Ascending aorta (tissue), 2 donors: ENCODE results near the gene PPP1R3C. TPM values are rescaled to one million over a fixed set of nuclear protein-coding genes. Genes with fewer than 3 reads are reported as not detected.

Experiments
- DNase-seq, 2 donors: peaks; one replicate each; pipeline ENCODE4 v3.0.0-alpha.2; 2019; ENCODE audit warnings: low spot score in 2 of 2
- H3K27ac ChIP-seq, 2 donors: fragments of 200-600 bp; sonication (generic); one replicate each; pipeline ENCODE4 v1.5.1; 2016 to 2017; ENCODE audit warnings: mild to moderate bottlenecking in 1 of 2
- H3K27me3 ChIP-seq: fragments of 200-600 bp; sonication (generic); one replicate; pipeline ENCODE4 v1.5.1; 2017
- H3K36me3 ChIP-seq, 2 donors: fragments of 200-600 bp; sonication (generic); one replicate each; pipeline ENCODE4 v1.5.1; 2016
- H3K4me1 ChIP-seq, 2 donors: fragments of 200-600 bp; sonication (generic); one replicate each; pipeline ENCODE4 v1.5.1; 2016 to 2017; ENCODE audit warnings: mild to moderate bottlenecking in 1 of 2
- H3K4me3 ChIP-seq, 2 donors: fragments of 200-600 bp; sonication (generic); one replicate each; pipeline ENCODE4 v1.5.1; 2016 to 2017; ENCODE audit warnings: mild to moderate bottlenecking in 1 of 2
- H3K9me3 ChIP-seq, 2 donors: fragments of 200-600 bp; sonication (generic); one replicate each; pipeline ENCODE4 v1.5.1; 2016
- intact Hi-C: fragments of 100-400 bp; cut with DNase I; formaldehyde crosslinking; loops from one replicate; pipeline ENCODE4 v1.15.1; 2023
- total RNA-seq: library from RNA; depleted of rRNA; stranded (reverse); fragments of >200 nt; gene quantifications from one replicate; pipeline ENCODE4 v1.1.0, GENCODE V29; 2016
- TF ChIP-seq, protein P1 (sequence below), 3 experiments: fragments of 200-600 bp in 2 of 3; fragments of 450-650 bp in 1 of 3; sonication (generic) in 2 of 3; IDR thresholded peaks; one replicate each; pipeline ENCODE4 v1.5.1; 2016 to 2019; ENCODE audit warnings: antibody characterized with exemption in 3 of 3, mild to moderate bottlenecking in 1 of 3, moderate library complexity in 1 of 3

The PPP1R3C gene
- total RNA-seq, 1 donor from 2014 or later, result 2.0 TPM

DNA sequence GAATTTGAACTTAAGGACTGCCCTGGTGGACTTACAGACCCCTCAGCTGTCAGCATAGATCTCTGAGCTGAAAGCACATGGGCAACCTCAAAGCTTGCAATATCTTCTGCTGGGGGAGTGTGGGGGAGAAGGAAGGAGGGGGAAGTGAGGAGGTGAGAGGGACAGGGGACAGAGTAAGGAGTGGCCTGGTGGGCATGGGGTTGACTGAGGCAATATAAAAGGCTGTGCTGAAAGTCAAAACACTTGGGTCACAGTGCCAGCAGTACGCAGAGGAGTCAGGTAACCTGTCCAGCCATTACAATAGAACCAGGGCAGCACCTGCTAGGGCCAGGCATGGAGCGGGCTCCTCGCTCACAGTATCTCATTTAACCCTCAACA, 43.2 kb downstream of the PPP1R3C start:
- TF ChIP-seq, protein P1, sequence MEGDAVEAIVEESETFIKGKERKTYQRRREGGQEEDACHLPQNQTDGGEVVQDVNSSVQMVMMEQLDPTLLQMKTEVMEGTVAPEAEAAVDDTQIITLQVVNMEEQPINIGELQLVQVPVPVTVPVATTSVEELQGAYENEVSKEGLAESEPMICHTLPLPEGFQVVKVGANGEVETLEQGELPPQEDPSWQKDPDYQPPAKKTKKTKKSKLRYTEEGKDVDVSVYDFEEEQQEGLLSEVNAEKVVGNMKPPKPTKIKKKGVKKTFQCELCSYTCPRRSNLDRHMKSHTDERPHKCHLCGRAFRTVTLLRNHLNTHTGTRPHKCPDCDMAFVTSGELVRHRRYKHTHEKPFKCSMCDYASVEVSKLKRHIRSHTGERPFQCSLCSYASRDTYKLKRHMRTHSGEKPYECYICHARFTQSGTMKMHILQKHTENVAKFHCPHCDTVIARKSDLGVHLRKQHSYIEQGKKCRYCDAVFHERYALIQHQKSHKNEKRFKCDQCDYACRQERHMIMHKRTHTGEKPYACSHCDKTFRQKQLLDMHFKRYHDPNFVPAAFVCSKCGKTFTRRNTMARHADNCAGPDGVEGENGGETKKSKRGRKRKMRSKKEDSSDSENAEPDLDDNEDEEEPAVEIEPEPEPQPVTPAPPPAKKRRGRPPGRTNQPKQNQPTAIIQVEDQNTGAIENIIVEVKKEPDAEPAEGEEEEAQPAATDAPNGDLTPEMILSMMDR (IDR thresholded peaks at IDR 0.05), result no peak
- H3K9me3 ChIP-seq, result no peaks in the 10 kb centered on the region
- H3K4me3 ChIP-seq, result no peak overlapping the region
- intact Hi-C loops, result loop anchor here (1.0 to 2.0 kb wide), 2 partner anchors 19 to 44 kb away; partner anchors contain the start of gene PPP1R3C
- DNase-seq, result no peak
- peaks cover 39 to 71% of the 10 kb centered on the region in 2 donors for H3K4me1 ChIP-seq
- H3K27ac ChIP-seq, result peak overlapping the region; percentile 93 to 97
- H3K36me3 ChIP-seq, result no peaks in the 10 kb centered on the region
- H3K27me3 ChIP-seq, result no peaks in the 10 kb centered on the region

DNA sequence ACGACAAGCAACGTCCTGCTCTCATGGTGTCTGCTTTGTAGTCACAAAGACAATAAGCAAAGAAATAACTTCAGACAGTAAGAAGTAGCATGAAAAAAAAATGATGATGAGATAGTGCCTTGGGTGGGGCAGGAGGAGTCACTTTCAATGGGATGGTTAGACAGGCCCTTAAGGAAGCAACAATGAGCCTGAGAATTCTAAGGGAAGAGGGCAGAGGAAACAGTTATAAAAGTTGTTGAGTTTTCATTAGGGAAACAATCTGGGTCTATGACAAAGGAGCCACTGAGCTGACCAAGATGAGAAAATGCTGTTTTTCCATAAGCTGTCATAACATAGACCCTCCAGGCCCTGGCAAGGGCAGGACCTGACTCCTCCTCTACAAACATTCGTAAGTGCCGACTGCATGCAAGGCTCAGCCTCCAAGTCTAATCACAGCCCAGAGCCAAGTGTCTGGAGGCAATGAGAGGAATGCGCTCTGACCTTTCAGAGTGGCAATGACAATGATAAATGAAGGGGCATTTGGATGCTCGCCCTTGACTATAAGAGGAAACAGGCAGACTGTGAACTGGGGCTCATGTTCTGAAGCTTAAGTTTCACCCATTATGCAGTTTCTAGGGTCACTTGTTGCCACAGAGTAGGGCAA, 43.7 kb downstream of the PPP1R3C start:
- Histone ChIP-seq H3K36me3 (no peaks in the 10 kb centered on the region), H3K27ac (peak overlapping the region; percentile 93 to 97), H3K9me3 (no peaks in the 10 kb centered on the region), H3K4me3 (no peak overlapping the region), H3K27me3 (no peaks in the 10 kb centered on the region), H3K4me1 (peaks cover 33 to 66% of the 10 kb centered on the region in 2 donors)
- intact Hi-C loops, result no loop called here
- DNase-seq, result peak; percentile 34 to 90
- TF ChIP-seq, protein P1 (IDR thresholded peaks at IDR 0.05), result no peak

DNA sequence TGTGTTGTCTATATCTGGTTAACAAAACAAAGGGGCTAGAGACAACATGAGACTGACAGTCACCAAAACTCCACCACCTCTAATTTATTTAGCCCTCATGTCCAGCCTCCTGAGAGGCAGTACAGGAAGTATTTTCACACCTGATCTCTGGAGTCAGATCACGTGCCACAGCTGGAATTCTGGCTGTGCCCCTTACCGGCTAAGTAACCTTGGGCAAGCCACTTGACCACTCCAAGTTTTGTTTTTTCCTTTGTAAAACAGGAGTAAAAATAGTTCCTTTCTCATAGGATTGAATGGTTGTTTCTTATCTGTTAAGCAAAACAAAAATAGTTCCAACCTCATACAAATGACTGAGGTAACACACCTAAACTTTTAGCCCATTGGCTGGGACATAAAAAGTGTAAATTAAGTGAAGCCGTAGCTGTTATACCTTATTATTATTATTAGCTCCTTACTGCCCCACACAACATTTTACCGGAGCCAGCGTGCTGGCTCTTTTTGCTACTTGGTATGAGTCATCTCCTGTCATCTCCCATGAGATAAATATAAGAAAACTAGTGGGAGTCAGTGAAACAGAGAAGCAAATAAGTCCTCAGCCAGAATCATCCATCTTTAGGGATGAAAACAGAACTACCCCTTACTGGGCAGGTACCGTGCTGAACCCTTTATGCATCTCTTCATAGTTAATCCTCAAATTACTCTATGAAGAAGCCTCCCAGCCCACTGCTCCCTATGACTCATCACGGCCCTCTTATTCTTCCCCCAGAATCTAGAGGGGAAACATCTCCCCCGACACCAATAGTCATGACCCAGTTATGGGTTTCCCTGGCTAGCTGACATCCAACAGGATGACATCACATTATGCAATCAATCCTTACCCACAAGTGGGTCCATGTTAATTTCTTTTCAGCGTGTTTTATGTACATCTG, 44.9 kb downstream of the PPP1R3C start:
- H3K9me3 ChIP-seq, result no peaks in the 10 kb centered on the region
- peaks cover 24 to 54% of the 10 kb centered on the region in 2 donors for H3K4me1 ChIP-seq
- no peak for DNase-seq
- no peaks in the 10 kb centered on the region for H3K27me3 ChIP-seq
- H3K27ac ChIP-seq, result peak overlapping the region; percentile 93 to 97
- no peak overlapping the region for H3K4me3 ChIP-seq
- H3K36me3 ChIP-seq, result no peaks in the 10 kb centered on the region
- TF ChIP-seq, protein P1 (IDR thresholded peaks at IDR 0.05), result no peak
- intact Hi-C loops, result no loop called here

DNA sequence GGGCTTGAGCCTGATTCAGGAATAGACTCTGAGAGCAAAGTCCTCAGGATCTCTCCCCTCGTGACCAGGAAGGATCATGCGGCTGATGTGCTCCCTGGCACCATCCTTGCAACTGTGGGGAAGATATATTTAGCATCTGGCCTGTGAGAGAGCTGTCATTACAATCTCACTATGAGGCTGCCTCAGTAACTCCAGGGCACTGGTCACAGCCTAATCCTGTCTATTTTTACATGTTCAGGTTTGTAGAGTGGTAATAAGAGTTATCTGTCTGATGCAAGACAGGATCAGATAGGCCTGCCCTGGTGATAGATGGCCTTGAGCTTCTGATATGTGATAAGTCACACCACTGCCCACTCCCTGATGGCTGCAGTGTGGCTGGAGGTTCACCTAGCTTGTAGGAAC, 50.7 kb downstream of the PPP1R3C start:
- TF ChIP-seq, protein P1 (IDR thresholded peaks at IDR 0.05), result no peak
- no peak for DNase-seq
- Histone ChIP-seq H3K27ac (peak overlapping the region; percentile 71 to 74), H3K9me3 (no peaks in the 10 kb centered on the region), H3K36me3 (no peaks in the 10 kb centered on the region), H3K4me3 (no peak overlapping the region), H3K4me1 (peaks cover 0 to 26% of the 10 kb centered on the region in 2 donors), H3K27me3 (no peaks in the 10 kb centered on the region)
- intact Hi-C loops, result loop anchor here (5.0 kb wide), 1 partner anchor 70 kb away; no protein-coding TSS in a partner anchor

DNA sequence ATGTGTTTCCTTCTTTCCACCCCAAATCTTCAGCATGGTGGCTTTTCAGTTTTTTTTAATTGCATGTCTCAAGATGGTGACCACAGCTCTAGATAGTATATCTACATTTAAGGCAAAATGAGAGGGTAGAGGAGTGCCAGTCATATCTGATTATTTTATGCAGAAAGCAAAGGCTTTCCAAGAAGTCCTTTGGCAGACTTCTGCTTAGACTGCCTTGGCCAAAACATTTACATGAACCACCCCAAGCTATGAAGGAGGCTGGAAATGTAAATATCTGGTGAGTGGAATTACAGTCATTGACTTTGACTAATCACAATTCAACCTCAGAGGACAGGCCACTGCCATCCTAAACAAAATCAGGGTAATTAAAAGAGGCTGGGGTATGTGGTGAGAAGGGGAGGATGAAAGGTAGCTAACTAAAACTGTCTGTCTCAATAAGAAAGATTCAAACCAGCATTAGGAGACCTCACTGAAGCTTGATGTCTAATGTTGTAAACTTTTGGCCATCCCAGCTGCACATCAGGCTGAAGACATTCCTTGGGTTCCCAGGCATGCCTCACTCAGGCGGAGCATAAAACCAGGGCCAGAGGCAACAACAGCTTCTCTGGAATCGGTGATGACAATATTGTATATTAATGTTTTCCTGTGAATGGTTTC, 53.4 kb downstream of the PPP1R3C start:
- Histone ChIP-seq H3K9me3 (no peaks in the 10 kb centered on the region), H3K4me1 (peaks cover 0 to 21% of the 10 kb centered on the region in 2 donors), H3K4me3 (no peak overlapping the region), H3K27me3 (no peaks in the 10 kb centered on the region), H3K27ac (peak overlapping the region; percentile 74 to 75), H3K36me3 (no peaks in the 10 kb centered on the region)
- DNase-seq, result no peak
- intact Hi-C loops, result loop anchor here (5.0 kb wide), 1 partner anchor 52 kb away; no protein-coding TSS in a partner anchor
- TF ChIP-seq, protein P1 (IDR thresholded peaks at IDR 0.05), result no peak
